ENCODE results near the gene KIF4B.

GRCh38 chr5:154999865-155000264 is 13.7 kb upstream of the KIF4B start:
- TF ChIP-seq CTCF (IDR thresholded peaks at IDR 0.05) (no peak), POLR2A (IDR thresholded peaks at IDR 0.05) (no peak), POLR2AphosphoS5 (IDR thresholded peaks at IDR 0.05) (no peak)
